Measurements from ENCODE around the gene NAALADL2.
"Not testable (repeated sequence)": the region's sequence is repeated elsewhere in the genome, so short reads cannot be mapped to it uniquely, and the experiment has no call there.

NAALADL2 gene

DNA sequence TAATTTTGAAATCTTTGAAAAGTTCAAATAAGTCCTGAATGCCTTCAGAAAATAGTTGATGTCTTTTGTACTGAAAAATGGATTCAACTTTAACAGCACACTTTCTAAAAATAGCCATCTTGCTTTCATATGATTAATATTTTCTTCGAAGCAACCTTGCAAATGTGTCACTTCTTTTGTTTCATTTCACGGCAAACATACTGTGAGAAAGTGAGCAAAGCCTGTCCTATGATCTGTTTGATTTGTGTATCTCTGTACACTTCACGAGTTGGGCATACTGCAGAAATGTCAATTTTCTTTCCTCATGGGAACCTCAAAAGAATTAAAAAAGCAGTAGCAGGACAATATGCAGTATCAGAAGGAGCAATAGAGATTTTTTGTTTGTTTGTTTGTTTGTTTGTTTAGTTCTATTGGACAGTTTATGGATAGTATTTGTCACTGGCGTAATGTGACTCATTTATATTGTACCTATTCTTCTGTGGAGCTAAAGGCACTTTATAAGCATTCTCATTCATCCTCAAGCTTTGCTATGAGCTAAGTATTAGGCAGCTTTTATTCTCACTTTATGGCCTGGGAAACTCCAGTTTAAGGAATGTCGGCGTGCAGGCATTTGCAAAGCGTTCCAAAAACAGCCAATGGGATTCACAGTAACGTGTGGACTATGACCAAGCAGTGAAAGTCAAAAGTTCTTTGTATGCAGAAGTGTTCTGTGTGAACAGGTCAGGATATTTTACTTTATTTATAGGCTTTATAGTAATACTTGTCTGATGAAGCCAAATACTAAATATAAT is 572.0 kb downstream of the NAALADL2 start:
- no peak for DNase-seq (ENCODE audit: low read depth)

- no peak for DNase-seq (ENCODE audit: low read depth)
These were observed 573.4 kb downstream of the NAALADL2 start for GRCh38 chr3:175432376-175433025.

- DNase-seq (ENCODE audit: low read depth): no peak
These were observed 574.0 kb downstream of the NAALADL2 start for GRCh38 chr3:175433026-175433674.

DNA sequence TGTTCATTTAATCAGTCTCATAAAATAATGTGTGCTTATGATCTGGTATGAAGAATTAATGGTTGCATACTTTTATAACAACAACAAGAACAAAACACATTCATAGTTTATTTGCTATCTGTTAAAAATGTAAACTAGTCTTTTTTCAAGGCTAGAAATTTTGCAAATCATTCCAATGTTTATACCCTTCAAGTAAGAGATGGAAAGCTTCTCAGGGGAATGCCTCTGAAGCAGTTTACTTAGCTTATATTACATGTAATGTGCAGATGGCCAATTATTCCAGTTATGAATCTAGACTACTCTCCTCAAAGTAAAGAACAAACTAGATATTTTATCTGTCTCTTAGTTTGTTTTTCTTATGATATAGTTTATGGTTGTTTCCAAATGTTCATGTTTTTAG is 575.4 kb downstream of the NAALADL2 start:
- DNase-seq (ENCODE audit: low read depth): no peak

GRCh38 chr3:175443682-175444081 is 584.5 kb downstream of the NAALADL2 start:
- no peak for DNase-seq (ENCODE audit: low read depth)

DNA sequence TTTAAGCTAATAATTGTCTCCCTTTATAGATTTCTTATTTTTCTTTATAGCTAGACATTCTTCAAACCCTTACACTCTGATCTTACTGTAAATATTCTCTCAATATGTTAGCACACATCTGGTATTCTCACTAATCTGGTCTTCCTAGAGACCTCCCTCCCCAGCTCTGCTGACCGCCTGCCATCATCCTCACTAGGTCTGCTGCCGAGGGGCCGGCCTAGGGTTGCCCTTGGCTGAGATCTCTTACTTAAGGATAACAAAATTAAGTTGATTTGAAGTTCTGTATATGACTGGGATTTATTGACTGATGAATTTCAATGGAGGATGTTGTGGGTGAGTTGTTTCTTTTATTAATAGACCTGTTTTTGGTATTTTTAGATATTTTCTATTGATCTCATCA is 586.6 kb downstream of the NAALADL2 start:
- DNase-seq (ENCODE audit: low read depth): no peak

DNA sequence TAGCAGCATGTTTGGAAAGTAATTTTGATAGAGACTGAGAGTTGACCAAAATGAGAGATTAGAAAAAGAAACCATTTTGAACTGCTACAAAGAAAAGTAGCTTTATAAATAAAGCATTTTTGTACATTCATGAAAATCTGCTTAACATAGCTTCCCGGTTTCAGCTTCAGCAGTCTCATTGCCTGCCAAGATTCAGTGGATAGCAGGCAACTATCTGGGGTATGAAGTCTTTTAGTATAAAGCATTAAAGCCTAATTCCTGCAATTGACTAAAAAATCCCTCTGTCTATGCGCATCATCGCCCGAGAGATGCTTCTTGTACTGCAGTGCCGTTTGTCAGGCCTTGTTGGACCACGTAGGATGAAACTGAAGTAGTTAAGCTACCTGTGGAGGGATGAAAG is 588.4 kb downstream of the NAALADL2 start:
- DNase-seq (ENCODE audit: low read depth): no peak

- no peak for DNase-seq (ENCODE audit: low read depth)
These were observed 594.2 kb downstream of the NAALADL2 start for GRCh38 chr3:175453361-175453760.

GRCh38 chr3:175456466-175456865 is 597.3 kb downstream of the NAALADL2 start:
- no peak for DNase-seq (ENCODE audit: low read depth)

GRCh38 chr3:175457301-175457700 is 598.2 kb downstream of the NAALADL2 start:
- no peak for DNase-seq (ENCODE audit: low read depth)

GRCh38 chr3:175460849-175461399 is 601.8 kb downstream of the NAALADL2 start:
- not testable (repeated sequence) for DNase-seq (ENCODE audit: low read depth)

GRCh38 chr3:175464362-175464761 is 605.2 kb downstream of the NAALADL2 start:
- no peak for DNase-seq (ENCODE audit: low read depth)

DNA sequence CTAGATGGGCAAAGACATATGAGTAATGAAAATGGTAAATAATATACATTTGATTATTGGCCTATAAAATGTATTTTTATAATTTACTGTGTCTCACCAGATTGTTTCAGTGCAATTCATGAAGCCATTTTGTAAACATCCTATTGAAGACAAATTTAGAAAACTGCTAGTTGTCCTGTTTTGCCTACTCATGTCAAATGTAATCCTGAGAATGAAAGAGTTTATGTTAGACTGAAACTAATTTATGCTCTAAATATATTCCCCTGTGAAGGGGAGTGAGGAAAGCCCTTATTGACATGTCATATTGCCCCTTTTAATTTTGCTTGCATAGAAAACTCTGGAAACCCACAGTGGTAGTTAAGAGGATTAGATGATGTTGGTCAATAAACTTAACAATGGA is 610.0 kb downstream of the NAALADL2 start:
- no peak for DNase-seq (ENCODE audit: low read depth)

- DNase-seq (ENCODE audit: low read depth): no peak
These were observed 616.6 kb downstream of the NAALADL2 start for GRCh38 chr3:175475765-175476164.

DNA sequence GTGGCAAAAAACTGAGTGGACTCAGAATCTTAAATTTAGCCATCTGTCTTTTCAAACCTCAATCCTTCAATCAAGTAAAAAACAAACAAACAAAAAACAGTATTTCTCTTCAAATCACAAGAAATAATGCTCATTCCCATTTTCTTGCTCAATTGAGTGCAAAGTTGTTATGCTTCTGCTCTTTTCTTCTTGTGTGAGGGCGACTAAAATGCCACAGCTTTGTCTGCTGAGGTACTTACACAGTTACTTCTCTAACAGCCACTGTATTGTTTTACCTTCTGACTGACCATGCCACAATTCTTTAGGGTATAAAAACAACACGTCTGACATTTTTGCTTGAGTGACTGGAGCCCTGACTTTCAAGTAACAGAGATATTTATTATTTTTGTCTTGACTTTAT is 617.4 kb downstream of the NAALADL2 start:
- DNase-seq (ENCODE audit: low read depth): no peak

- DNase-seq (ENCODE audit: low read depth): no peak
These were observed 618.6 kb downstream of the NAALADL2 start for GRCh38 chr3:175477651-175478224.

- DNase-seq (ENCODE audit: low read depth): no peak
These were observed 619.2 kb downstream of the NAALADL2 start for GRCh38 chr3:175478301-175478700.

DNA sequence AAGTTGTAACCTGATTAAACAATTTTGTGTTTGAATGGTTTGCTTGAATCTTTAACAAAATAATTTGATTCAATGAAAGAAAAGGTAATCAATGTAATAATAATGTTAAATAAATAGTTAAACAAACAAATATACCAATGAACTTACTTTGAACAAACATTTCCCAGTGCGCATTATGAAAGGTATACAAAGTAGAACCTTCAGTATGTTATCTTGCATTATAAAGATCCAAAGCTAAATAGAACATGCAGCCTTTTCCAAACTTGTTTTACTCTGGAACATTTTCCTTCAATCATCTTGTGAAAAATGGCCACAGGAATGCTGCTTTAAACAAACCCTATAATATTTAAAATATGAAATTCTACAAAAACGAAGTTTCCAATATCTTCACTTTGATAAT is 620.0 kb downstream of the NAALADL2 start:
- DNase-seq (ENCODE audit: low read depth): no peak

DNA sequence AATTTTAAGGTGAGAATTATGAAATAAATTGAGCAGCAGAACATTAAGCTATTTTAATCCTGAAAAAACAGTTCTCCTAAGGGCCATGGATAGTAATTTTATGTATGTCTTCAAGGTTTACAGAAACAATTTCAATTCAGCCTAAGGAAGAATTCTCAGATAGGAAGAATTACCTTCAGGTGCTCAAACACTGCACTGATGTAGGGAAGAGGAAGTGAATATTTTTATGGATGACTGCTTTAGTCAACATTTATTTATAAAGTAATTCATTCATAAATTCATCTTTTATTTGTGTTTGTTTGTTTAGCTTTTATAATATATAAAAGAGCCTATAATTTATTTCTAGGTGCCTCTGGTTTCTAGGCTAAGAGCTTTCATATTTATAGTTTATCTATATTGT is 620.7 kb downstream of the NAALADL2 start:
- no peak for DNase-seq (ENCODE audit: low read depth)

- DNase-seq (ENCODE audit: low read depth): no peak
These were observed 625.5 kb downstream of the NAALADL2 start for GRCh38 chr3:175484666-175485065.

DNA sequence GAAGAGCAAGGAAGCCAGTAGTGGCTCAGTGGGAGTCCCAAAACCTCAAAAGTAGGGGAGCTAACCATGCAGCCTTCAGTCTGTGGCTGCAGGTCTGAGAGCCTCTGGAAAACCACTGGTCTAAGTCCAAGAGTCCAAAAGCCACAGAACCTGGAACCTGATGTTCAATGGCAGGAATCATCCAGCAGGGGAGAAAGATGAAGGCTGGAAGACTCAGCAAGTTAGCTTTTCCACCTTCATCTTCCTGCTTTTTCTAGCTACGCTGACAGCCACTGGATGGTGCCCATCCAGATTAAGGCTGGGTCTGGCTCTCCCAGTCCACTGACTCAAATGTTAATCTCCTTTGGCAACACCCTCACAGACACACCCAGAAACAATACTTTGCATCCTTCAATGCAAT is 626.3 kb downstream of the NAALADL2 start:
- no peak for DNase-seq (ENCODE audit: low read depth)

- no peak for DNase-seq (ENCODE audit: low read depth)
These were observed 627.1 kb downstream of the NAALADL2 start for GRCh38 chr3:175486255-175486654.

DNA sequence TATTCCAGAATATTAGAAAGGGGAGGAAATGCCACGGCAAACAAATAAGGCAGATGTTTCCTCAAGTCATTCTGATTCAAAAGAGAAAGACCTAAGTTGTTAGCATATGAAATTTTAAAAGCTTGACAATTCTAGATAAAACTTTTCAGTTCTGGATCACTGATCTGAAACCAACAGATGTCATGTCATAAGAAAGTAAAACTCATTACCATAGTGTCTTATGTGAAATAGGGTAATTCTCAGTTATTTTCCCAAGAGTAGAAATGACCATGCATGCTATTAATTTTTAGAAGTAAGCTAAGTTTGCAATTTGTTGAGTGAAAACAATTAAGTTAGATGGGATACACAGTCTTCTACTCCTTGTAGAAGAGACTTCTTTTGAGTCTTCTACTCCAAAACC is 630.3 kb downstream of the NAALADL2 start:
- no peak for DNase-seq (ENCODE audit: low read depth)

Data from activated T-helper 9 cell treated with anti-CD3 and anti-CD28 coated beads, Interleukin-2, amount 50 U/mL, for 16 hours (primary cell).